Bronchial epithelial cell (primary cell): ENCODE data around the gene SLC6A16. TPM values are rescaled to one million over a fixed set of nuclear protein-coding genes. Genes with fewer than 3 reads are reported as not detected.
"Not testable (repeated sequence)": the region's sequence is repeated elsewhere in the genome, so short reads cannot be mapped to it uniquely, and the experiment has no call there.

ENCODE experiments used
- DNase-seq: peaks from one replicate; pipeline ENCODE4 v3.0.0-alpha.2; 2010; ENCODE audit warnings: low read depth
- FAIRE-seq: peaks from 2 replicates; lab custom pipeline; 2011; peaks lifted over from hg19 to GRCh38; lab: Jason Lieb, UNC
- H3K27me3 ChIP-seq: 2 replicates; pipeline ENCODE4 v1.5.1; 2011; ENCODE audit warnings: low read length; ENCODE audit not compliant: control insufficient read depth, insufficient read depth
- H3K36me3 ChIP-seq: 2 replicates; pipeline ENCODE4 v1.5.1; 2011; ENCODE audit warnings: low read length; ENCODE audit not compliant: control insufficient read depth, insufficient read depth
- H3K4me3 ChIP-seq: 2 replicates; pipeline ENCODE4 v1.5.1; 2011; ENCODE audit warnings: mild to moderate bottlenecking, low read depth, low read length, control low read depth
- CTCF ChIP-seq: IDR thresholded peaks from 2 replicates; pipeline ENCODE4 v1.5.1; 2011; ENCODE audit warnings: mild to moderate bottlenecking, moderate library complexity, low read length, control low read depth, inconsistent platforms; ENCODE audit not compliant: insufficient read depth, severe bottlenecking
- total RNA-seq: library from RNA; depleted of rRNA; stranded (reverse); fragments of >200 nt; gene quantifications from 2 replicates; pipeline ENCODE4 v1.2.1, GENCODE V29; 2014

Gene SLC6A16
- total RNA-seq, 1 donor from 2014 or later = not detected

- no peaks in the 10 kb centered on the region for H3K27me3 ChIP-seq
- FAIRE-seq (no peak), DNase-seq (no peak)
- no peak overlapping the region for H3K4me3 ChIP-seq
- no peaks in the 10 kb centered on the region for H3K36me3 ChIP-seq
- TF ChIP-seq CTCF = no peak
Observed at GRCh38 chr19:49301866-49302252, 23.1 kb downstream of the SLC6A16 start.

GRCh38 chr19:49301165-49301865, 23.7 kb downstream of the SLC6A16 start:
- peak; percentile 56 for DNase-seq
- peak; percentile 96 for TF ChIP-seq CTCF
- FAIRE-seq = peak; percentile 77
- Histone ChIP-seq H3K27me3 (no peaks in the 10 kb centered on the region), H3K36me3 (no peaks in the 10 kb centered on the region), H3K4me3 (no peak overlapping the region)

- not testable (repeated sequence) for H3K4me3 ChIP-seq, FAIRE-seq, H3K36me3 ChIP-seq, H3K27me3 ChIP-seq, DNase-seq
Observed at GRCh38 chr19:49298653-49299052, 26.3 kb downstream of the SLC6A16 start.

GRCh38 chr19:49297403-49297802, 27.6 kb downstream of the SLC6A16 start:
- no peaks in the 10 kb centered on the region for H3K36me3 ChIP-seq
- no peak for FAIRE-seq
- DNase-seq = no peak
- peaks cover 2% of the 10 kb centered on the region for H3K27me3 ChIP-seq
- TF ChIP-seq CTCF = no peak
- no peak overlapping the region for H3K4me3 ChIP-seq

- no peak for FAIRE-seq
Observed at GRCh38 chr19:49295208-49295880, 29.6 kb downstream of the SLC6A16 start.

More at GRCh38 chr19:49295208-49295880, 29.6 kb downstream of the SLC6A16 start:
- TF ChIP-seq CTCF = no peak
- no peak for DNase-seq
- H3K36me3 ChIP-seq = no peaks in the 10 kb centered on the region
- peaks cover 2% of the 10 kb centered on the region for H3K27me3 ChIP-seq
- no peak overlapping the region for H3K4me3 ChIP-seq
